ENCODE data around the gene LIPI. TPM values are rescaled to one million over a fixed set of nuclear protein-coding genes. Genes with fewer than 3 reads are reported as not detected.

LIPI gene
- total RNA-seq, 1 donor from 2014 or later: not detected

GRCh38 chr21:14244911-14245310, 34.2 kb upstream of the LIPI start:
- no peaks in the 10 kb centered on the region for H3K27me3 Mint-ChIP-seq (ENCODE audit: low read depth)
- DNase-seq (ENCODE audit: low spot score in 2 of 2, unreplicated experiment in 2 of 2): no peak
- H3K9me3 Mint-ChIP-seq: peaks cover 45% of the 10 kb centered on the region
- H3K4me1 Mint-ChIP-seq: peaks cover 13% of the 10 kb centered on the region
- no peak for TF ChIP-seq CTCF (IDR thresholded peaks at IDR 0.05; ENCODE audit: unreplicated experiment)
- H3K27ac Mint-ChIP-seq: no peak overlapping the region
- H3K36me3 Mint-ChIP-seq: no peaks in the 10 kb centered on the region
- no peak overlapping the region for H3K4me3 Mint-ChIP-seq

GRCh38 chr21:14243874-14244273, 33.1 kb upstream of the LIPI start:
- Mint-ChIP-seq H3K4me3 (no peak overlapping the region), H3K36me3 (no peaks in the 10 kb centered on the region), H3K27ac (no peak overlapping the region), H3K4me1 (peaks cover 13% of the 10 kb centered on the region), H3K27me3 (ENCODE audit: low read depth) (no peaks in the 10 kb centered on the region), H3K9me3 (peaks cover 36% of the 10 kb centered on the region)
- no peak for TF ChIP-seq CTCF (IDR thresholded peaks at IDR 0.05; ENCODE audit: unreplicated experiment)
- DNase-seq (ENCODE audit: low spot score in 2 of 2, unreplicated experiment in 2 of 2): no peak

- Mint-ChIP-seq H3K36me3 (no peaks in the 10 kb centered on the region), H3K9me3 (peaks cover 32% of the 10 kb centered on the region)
- no peak for DNase-seq (ENCODE audit: low spot score in 2 of 2, unreplicated experiment in 2 of 2)
Measured at GRCh38 chr21:14243461-14243860, 32.7 kb upstream of the LIPI start.

GRCh38 chr21:14241297-14241696, 30.5 kb upstream of the LIPI start:
- Mint-ChIP-seq H3K9me3 (peaks cover 26% of the 10 kb centered on the region), H3K27me3 (ENCODE audit: low read depth) (no peaks in the 10 kb centered on the region), H3K4me3 (no peak overlapping the region), H3K27ac (peak overlapping the region; percentile 30), H3K4me1 (peaks cover 13% of the 10 kb centered on the region), H3K36me3 (no peaks in the 10 kb centered on the region)
- no peak for DNase-seq (ENCODE audit: low spot score in 2 of 2, unreplicated experiment in 2 of 2)
- TF ChIP-seq CTCF (IDR thresholded peaks at IDR 0.05; ENCODE audit: unreplicated experiment): no peak

More at GRCh38 chr21:14243461-14243860, 32.7 kb upstream of the LIPI start:
- Mint-ChIP-seq H3K27ac (no peak overlapping the region), H3K27me3 (ENCODE audit: low read depth) (no peaks in the 10 kb centered on the region), H3K4me1 (peaks cover 13% of the 10 kb centered on the region), H3K4me3 (no peak overlapping the region)
- no peak for TF ChIP-seq CTCF (IDR thresholded peaks at IDR 0.05; ENCODE audit: unreplicated experiment)

GRCh38 chr21:14239281-14239680, 28.5 kb upstream of the LIPI start:
- no peak overlapping the region for H3K4me3 Mint-ChIP-seq
- no peak for DNase-seq (ENCODE audit: low spot score in 2 of 2, unreplicated experiment in 2 of 2)
- H3K27ac Mint-ChIP-seq: no peak overlapping the region
- no peak for TF ChIP-seq CTCF (IDR thresholded peaks at IDR 0.05; ENCODE audit: unreplicated experiment)
- H3K4me1 Mint-ChIP-seq: peaks cover 9% of the 10 kb centered on the region
- peaks cover 24% of the 10 kb centered on the region for H3K9me3 Mint-ChIP-seq
- no peaks in the 10 kb centered on the region for H3K27me3 Mint-ChIP-seq (ENCODE audit: low read depth)
- H3K36me3 Mint-ChIP-seq: no peaks in the 10 kb centered on the region

GRCh38 chr21:14236180-14236579, 25.4 kb upstream of the LIPI start:
- H3K36me3 Mint-ChIP-seq: no peaks in the 10 kb centered on the region
- H3K4me3 Mint-ChIP-seq: no peak overlapping the region

More at GRCh38 chr21:14236180-14236579, 25.4 kb upstream of the LIPI start:
- Mint-ChIP-seq H3K9me3 (peaks cover 26% of the 10 kb centered on the region), H3K27ac (no peak overlapping the region), H3K27me3 (ENCODE audit: low read depth) (no peaks in the 10 kb centered on the region), H3K4me1 (no peaks in the 10 kb centered on the region)
- no peak for DNase-seq (ENCODE audit: low spot score in 2 of 2, unreplicated experiment in 2 of 2)
- TF ChIP-seq CTCF (IDR thresholded peaks at IDR 0.05; ENCODE audit: unreplicated experiment): no peak
